Measurements from ENCODE around the gene PEX6. TPM values are rescaled to one million over a fixed set of nuclear protein-coding genes. Genes with fewer than 3 reads are reported as not detected.

The PEX6 gene
- total RNA-seq, 1 experiment from 2014 or later, result 15.6 TPM

GRCh38 chr6:43019152-43019551, 40.2 kb upstream of the PEX6 start:
- H4K20me1 ChIP-seq (ENCODE audit: control insufficient read depth, insufficient read depth, insufficient read length), result no peaks in the 10 kb centered on the region
- H3K9ac ChIP-seq (ENCODE audit: extremely low read depth, insufficient read length, low read length), result no peak overlapping the region
- peaks cover 7% of the 10 kb centered on the region for H3K23me2 ChIP-seq (ENCODE audit: insufficient read length, low read depth, low read length, poor library complexity, severe bottlenecking)
- Mint-ChIP-seq H3K4me3 (no peak overlapping the region), H3K4me1 (peaks cover 6 to 29% of the 10 kb centered on the region in 2 experiments), H3K27me3 (ENCODE audit: low read depth) (no peaks in the 10 kb centered on the region), H3K36me3 (ENCODE audit: insufficient read depth in 1 of 3, low read depth in 3 of 3) (peaks cover 17 to 43% (median 41%) of the 10 kb centered on the region in 3 experiments), H3K27ac (no peak overlapping the region), H3K9me3 (no peaks in the 10 kb centered on the region)
- H2BK5ac ChIP-seq (ENCODE audit: insufficient read length, low read length), result no peak overlapping the region
- peaks cover 6% of the 10 kb centered on the region for H3K79me1 ChIP-seq (ENCODE audit: insufficient read depth, low read depth, low read length, poor library complexity, severe bottlenecking)
- no peak for TF ChIP-seq CTCF (conservative IDR thresholded peaks at IDR 0.05)
- no peak overlapping the region for H2AFZ ChIP-seq (ENCODE audit: low read length)
- no peak overlapping the region for H4K8ac ChIP-seq (replicated peaks; ENCODE audit: insufficient read length, low read depth, low read length)
- no peak overlapping the region for H3K56ac ChIP-seq (ENCODE audit: insufficient read length, low read depth, low read length)
- DNase-seq, result no peak
- H3T11ph ChIP-seq (ENCODE audit: low read length), result no peak overlapping the region
- no peaks in the 10 kb centered on the region for H3K27me3 ChIP-seq (ENCODE audit: insufficient read depth, low read length)
- no peak overlapping the region for H3K27ac ChIP-seq (ENCODE audit: insufficient read length, low read depth, low read length)
- no peak overlapping the region for H3K23ac ChIP-seq (ENCODE audit: insufficient read length, low read depth, low read length)
- peaks cover 10% of the 10 kb centered on the region; the same call in 1 of the 2 replicates for H3K79me2 ChIP-seq (ENCODE audit: insufficient read depth, low read length)
- no peak overlapping the region for H2AK5ac ChIP-seq (ENCODE audit: insufficient read length, low read length)
- H3K4me1 ChIP-seq (ENCODE audit: insufficient read depth, low read length), result no peaks in the 10 kb centered on the region
- no peak overlapping the region for H4K5ac ChIP-seq (ENCODE audit: insufficient read length, low read depth, low read length)
- H3K9me3 ChIP-seq (ENCODE audit: control insufficient read depth, low read depth, low read length), result no peaks in the 10 kb centered on the region
- H2BK120ac ChIP-seq (ENCODE audit: low read depth, low read length, poor library complexity, severe bottlenecking), result no peak overlapping the region
- no peak overlapping the region for H2BK20ac ChIP-seq (ENCODE audit: low read depth, low read length, poor library complexity, severe bottlenecking)
- H2BK15ac ChIP-seq (ENCODE audit: low read depth, low read length), result no peak overlapping the region
- H3K14ac ChIP-seq (ENCODE audit: insufficient read depth, low read length), result no peak overlapping the region
- no peak overlapping the region for H4K91ac ChIP-seq (ENCODE audit: insufficient read length, low read depth, low read length)
- no peak overlapping the region for H3K4ac ChIP-seq (ENCODE audit: low read depth, low read length)
- H3K18ac ChIP-seq (ENCODE audit: insufficient read length, low read depth, low read length), result no peak overlapping the region
- no peak overlapping the region for H2BK12ac ChIP-seq (ENCODE audit: insufficient read length, low read depth, low read length)
- WGBS (ENCODE audit: extremely low coverage, insufficient read length, low lambda C conversion rate), result no CpG with 5 or more reads among the region's 2 CpGs
- no peak overlapping the region for H3K4me2 ChIP-seq (ENCODE audit: insufficient read depth, insufficient read length, low read length)
